Lower leg skin (tissue), 3 donors: ENCODE results near the gene GOLGA6D.

Experiments used
- CTCF ChIP-seq, 3 donors: fragments of 450-650 bp; IDR thresholded peaks; one replicate each; pipeline ENCODE4 v1.5.1; 2016; ENCODE audit warnings: antibody characterized with exemption in 3 of 3, mild to moderate bottlenecking in 3 of 3, moderate library complexity in 2 of 3
- POLR2A ChIP-seq, 2 donors: fragments of 450-650 bp; IDR thresholded peaks; one replicate each; pipeline ENCODE4 v1.6.1; 2016 to 2017; ENCODE audit warnings: antibody characterized with exemption in 2 of 2, mild to moderate bottlenecking in 1 of 2, moderate library complexity in 1 of 2

GRCh38 chr15:75313116-75313845 is 30.6 kb downstream of the GOLGA6D start:
- no peak for TF ChIP-seq CTCF (IDR thresholded peaks at IDR 0.05)
- no peak for TF ChIP-seq POLR2A (IDR thresholded peaks at IDR 0.05)
